Rectal smooth muscle tissue (tissue), 1 donor: Measurements from ENCODE around the gene MMAA.

Source experiments
- H3K27ac ChIP-seq: one replicate; pipeline ENCODE4 v1.7.0; 2013; ENCODE audit warnings: low read depth, low read length, inconsistent platforms
- H3K27me3 ChIP-seq: one replicate; pipeline ENCODE4 v1.7.0; 2013; ENCODE audit warnings: low read length; ENCODE audit not compliant: control insufficient read depth, insufficient read depth
- H3K36me3 ChIP-seq: one replicate; pipeline ENCODE4 v1.7.0; 2013; ENCODE audit warnings: low read length; ENCODE audit not compliant: control insufficient read depth, insufficient read depth
- H3K4me1 ChIP-seq: one replicate; pipeline ENCODE4 v1.7.0; 2013; ENCODE audit warnings: low read length; ENCODE audit not compliant: control insufficient read depth, insufficient read depth
- H3K4me3 ChIP-seq: one replicate; pipeline ENCODE4 v1.7.0; 2013; ENCODE audit warnings: low read length
- H3K9ac ChIP-seq: one replicate; pipeline ENCODE4 v1.7.0; 2013; ENCODE audit warnings: low read length

Gene MMAA

DNA sequence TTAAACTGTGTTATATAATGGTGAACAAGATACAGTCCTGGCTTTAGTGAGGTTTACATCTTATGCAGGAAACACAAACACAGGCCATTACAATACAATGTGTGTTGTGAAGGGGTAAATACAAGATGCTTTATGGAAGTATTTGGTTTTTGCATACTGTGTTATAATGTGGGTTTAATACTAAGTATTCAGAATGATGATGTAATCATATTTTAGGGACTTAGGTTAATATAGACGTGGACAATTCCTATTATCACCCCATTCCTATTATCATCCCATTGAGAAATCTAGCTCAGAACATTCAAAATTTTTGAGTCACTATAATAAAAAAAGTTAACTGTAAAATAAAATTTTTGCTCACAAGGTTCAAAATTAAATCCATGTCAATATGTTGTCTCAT is 24.1 kb downstream of the MMAA start:
- Histone ChIP-seq H3K9ac (no peak overlapping the region), H3K4me1 (no peaks in the 10 kb centered on the region), H3K27me3 (no peaks in the 10 kb centered on the region), H3K4me3 (no peak overlapping the region), H3K36me3 (peaks cover 4% of the 10 kb centered on the region), H3K27ac (no peak overlapping the region)

DNA sequence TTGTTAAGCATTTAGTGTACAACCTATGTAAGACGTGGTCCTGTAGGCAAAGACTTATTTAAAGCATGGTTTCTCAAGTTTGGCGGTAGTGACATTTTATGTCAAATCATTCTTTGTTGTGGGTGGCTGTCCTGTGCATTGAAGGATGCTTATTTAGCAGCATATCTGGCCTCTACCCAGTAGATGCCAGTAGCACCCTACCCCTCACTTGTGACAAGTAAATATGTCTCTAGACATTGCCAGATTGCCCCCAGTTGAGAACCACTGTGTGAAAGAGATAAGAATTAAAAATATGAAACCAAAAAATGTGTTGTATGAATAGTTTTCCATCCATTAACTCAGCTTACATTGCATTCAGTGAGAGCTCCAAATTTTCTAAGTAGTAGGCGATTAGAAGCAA is 25.5 kb downstream of the MMAA start:
- Histone ChIP-seq H3K4me1 (no peaks in the 10 kb centered on the region), H3K9ac (no peak overlapping the region), H3K36me3 (no peaks in the 10 kb centered on the region), H3K4me3 (no peak overlapping the region), H3K27me3 (no peaks in the 10 kb centered on the region), H3K27ac (no peak overlapping the region)

DNA sequence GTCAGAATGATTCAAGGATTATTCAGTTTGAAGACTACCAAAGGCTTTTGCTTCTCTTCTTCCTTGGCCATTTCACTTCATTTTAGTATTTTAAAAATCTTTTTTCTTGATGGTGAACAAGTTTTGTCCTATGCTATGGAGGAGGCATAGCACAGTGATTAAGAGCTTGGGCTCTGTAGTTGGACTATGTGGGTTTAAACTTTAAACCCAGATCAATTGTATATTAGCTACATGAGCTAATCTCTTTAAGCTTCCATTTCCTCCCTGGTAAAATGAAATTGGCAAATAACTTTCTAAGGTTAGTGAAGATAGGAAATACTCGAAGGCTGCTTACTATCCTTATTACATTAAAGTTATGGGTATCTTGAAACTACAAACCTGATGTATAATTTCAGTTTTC is 37.0 kb downstream of the MMAA start:
- Histone ChIP-seq H3K27ac (no peak overlapping the region), H3K36me3 (peaks cover 4% of the 10 kb centered on the region), H3K4me3 (no peak overlapping the region), H3K4me1 (no peaks in the 10 kb centered on the region), H3K27me3 (no peaks in the 10 kb centered on the region), H3K9ac (no peak overlapping the region)

DNA sequence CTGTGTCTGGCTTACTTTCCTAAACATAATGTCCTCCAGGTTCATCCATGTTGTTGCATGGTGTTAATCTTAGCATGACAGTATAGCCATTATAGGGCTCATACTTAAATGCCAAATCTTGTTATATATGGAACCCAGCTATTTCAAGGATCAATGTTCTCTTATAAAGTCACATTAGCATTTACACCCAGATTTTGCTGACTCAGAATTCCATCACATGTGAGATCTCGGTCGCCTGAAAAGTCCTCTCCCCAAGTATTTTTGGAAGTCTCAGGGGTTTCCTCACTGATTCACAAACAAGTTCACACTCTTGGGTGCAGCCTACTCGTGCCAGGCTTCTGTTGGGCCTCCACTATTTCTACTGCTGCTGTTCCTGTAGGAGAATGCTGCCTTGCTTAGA is 40.9 kb downstream of the MMAA start:
- Histone ChIP-seq H3K4me3 (no peak overlapping the region), H3K4me1 (no peaks in the 10 kb centered on the region), H3K36me3 (no peaks in the 10 kb centered on the region), H3K27ac (no peak overlapping the region), H3K27me3 (no peaks in the 10 kb centered on the region), H3K9ac (no peak overlapping the region)

DNA sequence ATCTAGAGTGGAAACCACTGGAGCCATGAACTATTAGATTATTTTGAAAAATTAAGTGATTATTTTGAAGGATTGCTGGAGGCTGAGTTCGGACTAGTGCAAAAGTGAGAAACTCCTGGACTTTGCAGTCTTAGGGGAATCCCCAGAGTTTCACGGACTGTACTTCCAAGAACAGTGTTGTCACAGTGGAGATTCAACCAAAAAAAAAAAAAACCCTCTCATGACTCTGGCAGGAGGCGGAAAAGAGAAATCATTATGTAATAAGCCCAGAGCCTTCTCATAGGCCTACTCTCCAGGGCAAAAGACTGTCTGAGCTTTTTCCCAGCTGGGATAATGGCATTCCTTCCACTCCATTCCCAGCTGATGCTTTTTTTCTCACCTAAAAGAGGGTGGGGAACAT is 44.0 kb downstream of the MMAA start:
- no peaks in the 10 kb centered on the region for H3K27me3 ChIP-seq
- no peaks in the 10 kb centered on the region for H3K4me1 ChIP-seq
- H3K4me3 ChIP-seq: no peak overlapping the region
- peak overlapping the region; percentile 22 for H3K27ac ChIP-seq
- H3K36me3 ChIP-seq: no peaks in the 10 kb centered on the region
- no peak overlapping the region for H3K9ac ChIP-seq

DNA sequence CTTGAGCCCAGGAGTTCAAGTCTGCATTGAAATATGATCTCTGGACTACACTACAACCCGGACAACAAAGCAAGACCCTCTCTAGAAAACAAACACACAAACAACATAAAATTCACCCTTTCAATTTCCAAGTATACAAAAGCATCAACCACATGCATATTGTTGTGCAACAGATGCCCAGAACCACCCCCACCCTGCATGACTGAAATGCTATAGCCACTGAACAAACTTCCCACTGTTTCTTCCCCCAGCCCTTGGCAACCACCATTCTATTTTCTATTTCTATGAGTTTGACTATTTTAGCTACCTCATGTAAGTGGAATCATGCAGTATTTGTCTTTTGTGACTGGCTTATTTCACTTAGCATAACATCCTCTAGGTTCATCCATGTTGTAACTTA is 46.6 kb downstream of the MMAA start:
- H3K4me1 ChIP-seq: no peaks in the 10 kb centered on the region
- no peak overlapping the region for H3K4me3 ChIP-seq
- no peaks in the 10 kb centered on the region for H3K27me3 ChIP-seq
- H3K9ac ChIP-seq: no peak overlapping the region
- no peaks in the 10 kb centered on the region for H3K36me3 ChIP-seq
- no peak overlapping the region for H3K27ac ChIP-seq

DNA sequence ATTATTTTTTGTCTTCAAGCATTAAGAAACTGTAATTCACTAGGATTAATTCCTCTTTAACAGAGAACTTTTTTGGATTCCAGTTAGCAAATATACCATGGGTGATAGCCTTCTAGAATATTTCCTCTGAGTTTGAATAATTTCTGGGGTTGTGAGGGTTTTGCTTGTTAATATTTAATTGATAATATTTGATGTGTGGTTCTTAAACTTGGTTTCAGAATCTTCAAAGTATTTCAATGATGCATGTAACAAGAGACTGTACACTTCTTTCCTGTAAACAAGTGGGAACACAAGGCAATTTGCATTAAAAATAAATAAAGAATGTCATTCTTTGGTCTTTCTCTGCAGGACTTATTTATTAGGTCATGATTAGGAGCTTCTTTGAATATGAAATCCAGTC is 51.2 kb downstream of the MMAA start:
- Histone ChIP-seq H3K27ac (no peak overlapping the region), H3K36me3 (no peaks in the 10 kb centered on the region), H3K4me1 (no peaks in the 10 kb centered on the region), H3K4me3 (no peak overlapping the region), H3K27me3 (no peaks in the 10 kb centered on the region), H3K9ac (no peak overlapping the region)

DNA sequence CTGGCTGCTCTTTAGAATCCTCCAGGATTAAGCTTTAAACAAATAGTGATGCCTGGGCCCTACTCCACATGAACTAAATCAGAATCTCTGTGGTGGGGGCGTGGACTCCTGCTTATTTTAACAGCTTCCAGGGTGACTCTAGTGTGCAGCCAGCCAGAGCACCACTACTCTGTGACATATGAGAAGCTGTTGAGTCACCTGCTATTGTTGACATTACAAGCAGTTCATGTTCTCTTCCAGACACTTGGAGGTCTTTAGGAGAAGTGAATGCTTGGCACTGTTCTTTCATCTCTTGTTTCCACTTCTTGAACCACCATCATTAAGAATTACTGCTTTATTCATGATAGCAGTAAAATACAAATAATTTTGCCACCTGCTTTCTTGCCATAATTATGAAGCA is 60.3 kb downstream of the MMAA start:
- peak overlapping the region; percentile 53 for H3K27ac ChIP-seq
- H3K4me3 ChIP-seq: no peak overlapping the region
- H3K4me1 ChIP-seq: peaks cover 14% of the 10 kb centered on the region
- H3K27me3 ChIP-seq: no peaks in the 10 kb centered on the region
- H3K36me3 ChIP-seq: no peaks in the 10 kb centered on the region
- no peak overlapping the region for H3K9ac ChIP-seq

DNA sequence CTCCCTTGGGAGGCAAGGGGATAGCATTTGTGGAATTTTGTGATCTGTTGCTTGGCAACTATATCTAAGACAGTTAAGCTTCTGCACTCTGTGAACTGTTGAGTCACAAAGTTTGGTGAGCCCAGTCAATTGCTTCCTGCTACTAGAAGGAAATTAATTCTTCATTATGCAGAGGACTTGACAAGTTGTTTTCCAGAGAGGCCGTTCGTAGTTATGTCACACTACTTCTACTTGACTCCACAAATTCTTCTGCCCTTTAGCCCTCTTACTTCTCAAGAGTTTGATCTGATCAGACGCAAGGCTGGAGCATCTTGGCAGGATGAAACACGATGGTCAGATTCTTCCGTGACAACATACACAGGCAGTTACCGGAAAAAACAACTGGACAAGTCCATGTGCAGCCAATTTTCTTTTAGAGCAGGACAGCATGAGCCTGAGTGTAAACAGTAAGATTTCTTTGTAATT is 60.8 kb downstream of the MMAA start, which contains the start of gene C4orf51:
Gene C4orf51 (plus strand): TSS at position 156 of the 465 bp plus-strand sequence. CDS start 58 bp downstream, at position 214.
- Histone ChIP-seq H3K27me3 (no peaks in the 10 kb centered on the region), H3K36me3 (no peaks in the 10 kb centered on the region), H3K27ac (peak within 1 kb of the TSS; percentile 53), H3K4me1 (peaks cover 14% of the 10 kb centered on the region), H3K9ac (no peak within 1 kb of the TSS), H3K4me3 (no peak within 1 kb of the TSS)

DNA sequence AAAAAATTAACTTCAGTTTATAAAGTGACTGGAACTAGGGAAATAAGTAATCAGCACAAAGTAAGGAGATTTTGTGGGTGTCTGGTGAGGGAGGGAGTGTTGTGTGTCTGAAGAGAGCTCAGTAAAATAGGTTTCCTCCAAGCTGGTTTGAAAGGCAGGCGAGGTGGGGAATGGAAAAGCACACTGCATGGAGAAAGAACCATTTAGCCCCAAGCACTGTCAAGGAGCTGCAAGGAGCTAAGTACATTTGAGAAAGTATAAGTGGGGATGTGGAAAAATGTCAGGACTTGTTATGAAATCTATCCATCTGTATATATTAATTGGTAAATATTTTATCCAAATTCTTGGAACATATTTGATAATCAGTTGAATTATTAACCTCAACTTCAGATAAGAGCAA is 61.7 kb downstream of the MMAA start:
- Histone ChIP-seq H3K4me1 (peaks cover 14% of the 10 kb centered on the region), H3K27ac (peak overlapping the region; percentile 53), H3K36me3 (no peaks in the 10 kb centered on the region), H3K9ac (no peak overlapping the region), H3K4me3 (no peak overlapping the region), H3K27me3 (no peaks in the 10 kb centered on the region)

DNA sequence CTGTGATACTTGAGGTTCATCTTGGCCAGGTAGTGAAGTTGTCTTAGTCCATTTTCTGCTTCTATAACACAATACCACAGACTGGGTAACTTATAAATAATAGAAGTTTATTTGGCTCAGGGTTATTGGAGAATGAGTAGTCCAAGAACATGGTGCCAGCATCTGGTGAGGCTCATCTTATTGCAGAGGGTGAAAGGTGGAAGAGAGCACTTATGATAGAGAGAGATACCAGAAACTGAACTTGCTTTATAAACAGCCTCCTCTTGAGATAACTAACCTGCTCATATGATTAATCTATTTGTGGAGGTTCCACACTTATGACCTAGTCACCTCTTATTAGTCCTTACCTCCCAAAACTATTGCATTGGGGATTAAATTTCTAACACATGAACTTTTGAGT is 62.3 kb downstream of the MMAA start:
- Histone ChIP-seq H3K27me3 (no peaks in the 10 kb centered on the region), H3K4me1 (peaks cover 14% of the 10 kb centered on the region), H3K27ac (no peak overlapping the region), H3K9ac (no peak overlapping the region), H3K4me3 (no peak overlapping the region), H3K36me3 (no peaks in the 10 kb centered on the region)

DNA sequence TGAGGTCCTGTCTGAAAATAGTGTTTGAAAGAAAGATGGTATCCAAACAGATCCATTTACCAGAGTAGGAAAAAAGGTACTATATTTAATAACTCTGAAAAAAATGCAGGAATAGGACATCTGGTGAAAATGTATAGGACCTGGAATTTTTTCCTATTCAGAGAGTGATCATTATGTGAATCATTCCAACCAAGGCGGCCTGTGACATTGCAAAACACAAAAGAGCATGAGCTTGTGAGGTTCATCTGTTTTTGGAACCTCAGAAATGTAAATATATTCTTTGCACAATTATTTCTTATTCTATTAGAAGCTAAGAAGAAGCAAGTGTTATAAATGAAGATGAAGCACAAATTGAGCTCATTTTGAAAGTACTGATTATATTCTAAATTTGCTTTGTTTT is 62.8 kb downstream of the MMAA start:
- H3K4me3 ChIP-seq: no peak overlapping the region

DNA sequence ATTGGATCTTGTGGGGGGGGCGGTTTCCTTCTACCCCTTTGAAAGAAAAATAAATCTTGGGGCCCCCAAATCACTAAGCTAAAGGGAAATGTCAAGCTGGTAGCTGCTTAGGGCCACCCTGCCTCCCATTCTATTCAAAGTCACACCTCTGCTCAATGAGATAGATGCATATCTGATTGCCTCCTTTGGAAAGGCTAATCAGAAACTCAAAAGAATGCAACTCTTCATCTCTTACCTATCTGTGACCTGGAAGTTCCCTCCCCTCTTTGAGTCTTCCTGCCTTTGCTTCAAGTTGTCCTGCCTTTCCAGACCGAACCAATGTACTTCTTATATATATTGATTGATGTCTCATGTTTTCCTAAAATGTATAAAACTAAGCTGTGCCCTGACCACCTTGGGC is 67.8 kb downstream of the MMAA start:
- H3K36me3 ChIP-seq: no peaks in the 10 kb centered on the region
- H3K4me3 ChIP-seq: no peak overlapping the region
- H3K27ac ChIP-seq: no peak overlapping the region
- H3K9ac ChIP-seq: no peak overlapping the region
- no peaks in the 10 kb centered on the region for H3K4me1 ChIP-seq
- no peaks in the 10 kb centered on the region for H3K27me3 ChIP-seq

More for the DNA sequence above, 62.8 kb downstream of the MMAA start:
- Histone ChIP-seq H3K36me3 (no peaks in the 10 kb centered on the region), H3K27me3 (no peaks in the 10 kb centered on the region), H3K27ac (no peak overlapping the region), H3K9ac (no peak overlapping the region), H3K4me1 (peaks cover 14% of the 10 kb centered on the region)
